OCI-LY1 (cell line): ENCODE measurements around the gene LCN12.

Source experiments
- H2AFZ ChIP-seq: fragments of 200-600 bp; sonication (generic), shearing (Covaris generic); 2 replicates; pipeline ENCODE4 v1.6.0; 2014; ENCODE audit warnings: antibody characterized with exemption, mild to moderate bottlenecking, low read length
- H3F3A ChIP-seq: fragments of 200-600 bp; sonication (generic), shearing (Covaris generic); 2 replicates; pipeline ENCODE4 v1.6.0; 2014; ENCODE audit warnings: mild to moderate bottlenecking, antibody characterized with exemption, low read length, moderate library complexity; ENCODE audit not compliant: insufficient read depth
- H3K27ac ChIP-seq: fragments of 200-600 bp; sonication (generic); 2 replicates; pipeline ENCODE4 v1.5.1; 2014; ENCODE audit warnings: low read length, mixed run types, mild to moderate bottlenecking, low read depth; ENCODE audit not compliant: poor library complexity, severe bottlenecking
- H3K27me3 ChIP-seq: fragments of 200-600 bp; sonication (generic); 2 replicates; pipeline ENCODE4 v1.6.0; 2014; ENCODE audit warnings: antibody characterized with exemption, mild to moderate bottlenecking, low read length, moderate library complexity; ENCODE audit not compliant: insufficient read depth
- H3K36me3 ChIP-seq: fragments of 200-600 bp; sonication (generic); 2 replicates; pipeline ENCODE4 v1.6.1; 2014; ENCODE audit warnings: mild to moderate bottlenecking, antibody characterized with exemption, low read length, moderate library complexity, mixed read lengths; ENCODE audit not compliant: insufficient read depth
- H3K4me1 ChIP-seq: fragments of 200-600 bp; sonication (generic); 2 replicates; pipeline ENCODE4 v1.5.1; 2014; ENCODE audit warnings: mild to moderate bottlenecking, low read length, moderate library complexity; ENCODE audit not compliant: insufficient read depth, severe bottlenecking
- H3K4me2 ChIP-seq: fragments of 200-600 bp; sonication (generic), shearing (Covaris generic); 2 replicates; pipeline ENCODE4 v1.6.1; 2014; ENCODE audit warnings: low read length
- H3K4me3 ChIP-seq: fragments of 200-600 bp; sonication (generic); 2 replicates; pipeline ENCODE4 v1.5.1; 2014; ENCODE audit warnings: low read length, low read depth, mild to moderate bottlenecking, mixed read lengths; ENCODE audit not compliant: poor library complexity, severe bottlenecking
- H3K79me2 ChIP-seq: fragments of 200-600 bp; shearing (Covaris generic); 2 replicates; pipeline ENCODE4 v1.6.1; 2016; ENCODE audit warnings: mixed run types, low read length, mixed read lengths; ENCODE audit not compliant: insufficient read depth
- H3K9ac ChIP-seq: fragments of 200-600 bp; sonication (generic), shearing (Covaris generic); 2 replicates; pipeline ENCODE4 v1.6.1; 2014; ENCODE audit warnings: mild to moderate bottlenecking, low read length, mixed read lengths
- H3K9me2 ChIP-seq: fragments of 200-600 bp; sonication (generic), shearing (Covaris generic); 2 replicates; pipeline ENCODE4 v1.6.1; 2014; ENCODE audit warnings: low read depth, mild to moderate bottlenecking, low read length, mixed read lengths
- H3K9me3 ChIP-seq: fragments of 200-600 bp; shearing (Covaris generic); 2 replicates; pipeline ENCODE4 v1.6.1; 2014; ENCODE audit warnings: low read length, mixed read lengths
- H4K20me1 ChIP-seq: fragments of 200-600 bp; sonication (generic), shearing (Covaris generic); 2 replicates; pipeline ENCODE4 v1.6.0; 2016; ENCODE audit warnings: mild to moderate bottlenecking, low read length; ENCODE audit not compliant: insufficient read depth
- CTCF ChIP-seq: fragments of 200-600 bp; sonication (generic), shearing (Covaris generic); IDR thresholded peaks from 2 replicates; pipeline ENCODE4 v1.5.1; 2017; ENCODE audit warnings: mild to moderate bottlenecking, antibody characterized with exemption, low read length, moderate library complexity, mixed read lengths
- EZH2 ChIP-seq: fragments of 200-600 bp; sonication (generic), shearing (Covaris generic); IDR thresholded peaks from 2 replicates; pipeline ENCODE4 v1.8.0; 2017; ENCODE audit warnings: borderline replicate concordance, mixed run types, mild to moderate bottlenecking, antibody characterized with exemption, low read length, moderate library complexity, mixed read lengths

LCN12 gene

DNA sequence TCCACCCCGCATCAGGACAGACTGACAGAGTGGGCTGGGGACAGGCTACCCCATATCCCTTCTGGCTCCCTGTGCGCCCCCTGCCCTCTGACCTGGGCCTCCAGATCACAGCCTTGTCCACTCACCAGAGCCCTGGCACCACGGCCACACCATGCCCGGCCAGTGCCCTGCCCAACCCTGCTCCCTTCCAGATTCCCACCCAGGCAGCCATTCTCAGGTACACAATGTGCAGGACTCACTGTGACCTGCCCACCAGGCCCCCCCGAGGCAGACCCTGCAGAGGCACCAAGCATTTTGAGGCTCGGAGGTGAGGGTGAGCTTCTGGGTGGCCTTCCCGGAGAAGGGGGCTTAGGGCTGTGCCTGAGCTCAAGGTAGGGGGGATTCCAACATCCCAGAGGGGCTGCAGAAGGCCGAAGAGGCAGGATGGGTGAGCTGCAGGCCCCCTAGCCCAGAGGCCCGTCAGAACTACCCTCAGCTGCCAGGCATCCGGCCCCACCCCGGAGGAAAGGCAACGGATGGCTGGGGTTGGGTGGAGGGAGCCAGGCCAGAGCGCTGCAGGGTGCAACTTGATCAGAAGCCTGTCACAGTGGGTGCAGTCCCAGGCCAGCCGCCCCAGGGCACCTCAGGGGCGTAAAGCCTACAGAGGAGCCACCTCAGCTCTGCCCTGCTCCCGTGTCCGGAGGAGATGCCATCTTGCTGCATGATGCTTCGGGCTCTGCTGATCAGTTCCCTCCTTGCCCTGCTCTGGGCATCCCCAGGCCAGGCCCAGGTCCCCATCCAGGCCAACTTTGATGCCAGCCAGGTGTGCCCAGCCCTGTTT is 30.4 kb downstream of the LCN12 start, which contains the start of gene LCNL1:
TSS of gene LCNL1 (plus strand) at position 762 of the 820 bp plus-strand sequence. CDS start 594 bp downstream, outside the sequence.
- H3K9me3 ChIP-seq, result no peaks in the 10 kb centered on the region
- no peak within 1 kb of the TSS for H3K4me2 ChIP-seq
- no peak within 1 kb of the TSS for H3K27ac ChIP-seq
- H4K20me1 ChIP-seq, result no peaks in the 10 kb centered on the region
- no peaks in the 10 kb centered on the region for H3K4me1 ChIP-seq
- H3K36me3 ChIP-seq, result no peaks in the 10 kb centered on the region
- no peaks in the 10 kb centered on the region for H3K9me2 ChIP-seq
- no peak within 1 kb of the TSS for H2AFZ ChIP-seq
- H3K79me2 ChIP-seq, result no peaks in the 10 kb centered on the region
- no peaks in the 10 kb centered on the region for H3F3A ChIP-seq
- peaks cover 7% of the 10 kb centered on the region for H3K27me3 ChIP-seq
- no peak within 1 kb of the TSS for H3K4me3 ChIP-seq
- no peak within 1 kb of the TSS for H3K9ac ChIP-seq
- TF ChIP-seq EZH2, result no peak
- no peak for TF ChIP-seq CTCF

GRCh38 chr9:136983167-136983566 is 31.1 kb downstream of the LCN12 start:
- Histone ChIP-seq H3K9ac (no peak overlapping the region), H3K4me2 (no peak overlapping the region), H4K20me1 (no peaks in the 10 kb centered on the region), H3K9me2 (no peaks in the 10 kb centered on the region), H3F3A (no peaks in the 10 kb centered on the region), H2AFZ (no peak overlapping the region), H3K27ac (no peak overlapping the region), H3K4me1 (no peaks in the 10 kb centered on the region), H3K9me3 (no peaks in the 10 kb centered on the region), H3K36me3 (no peaks in the 10 kb centered on the region), H3K4me3 (no peak overlapping the region), H3K27me3 (peaks cover 13% of the 10 kb centered on the region), H3K79me2 (no peaks in the 10 kb centered on the region)
- no peak for TF ChIP-seq EZH2
- no peak for TF ChIP-seq CTCF

DNA sequence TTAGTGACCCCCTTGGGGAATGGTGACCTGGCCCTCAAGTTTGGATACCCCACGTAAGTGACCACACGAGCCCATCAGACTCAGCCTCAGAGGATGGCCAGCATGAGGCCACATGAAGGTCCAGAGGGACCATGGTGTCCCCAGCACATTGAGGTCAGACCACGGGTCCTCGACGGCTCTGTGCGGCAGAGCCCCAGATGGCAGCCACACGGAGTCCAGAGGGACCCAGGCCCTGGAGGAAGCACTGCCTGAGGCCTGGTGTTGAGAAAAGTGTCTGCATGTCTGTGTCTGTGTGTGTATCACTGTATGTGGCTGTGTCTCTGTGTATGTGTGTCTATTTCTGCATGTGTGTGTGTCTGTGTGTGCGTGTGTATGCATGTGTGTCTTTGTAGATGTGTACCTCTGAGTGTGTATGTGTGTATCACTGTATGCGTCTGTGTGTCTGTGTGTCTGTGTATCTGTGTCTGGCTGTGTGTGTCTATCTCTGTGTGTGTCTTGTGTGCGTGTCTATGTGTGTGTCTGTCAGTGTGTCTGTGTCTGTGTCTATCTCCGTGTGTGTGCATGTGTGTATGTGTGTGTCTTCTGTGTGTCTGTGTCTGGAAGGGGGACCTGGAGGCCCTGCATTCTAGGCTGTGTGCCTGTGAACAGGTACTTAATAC is 31.7 kb downstream of the LCN12 start:
- no peak overlapping the region for H3K4me2 ChIP-seq
- no peaks in the 10 kb centered on the region for H3K9me3 ChIP-seq
- no peaks in the 10 kb centered on the region for H3K9me2 ChIP-seq
- H3K27ac ChIP-seq, result no peak overlapping the region
- H3K36me3 ChIP-seq, result no peaks in the 10 kb centered on the region
- H4K20me1 ChIP-seq, result no peaks in the 10 kb centered on the region
- TF ChIP-seq EZH2 (no peak), CTCF (no peak)
- no peak overlapping the region for H2AFZ ChIP-seq
- H3K4me3 ChIP-seq, result no peak overlapping the region
- no peaks in the 10 kb centered on the region for H3K79me2 ChIP-seq
- H3K9ac ChIP-seq, result no peak overlapping the region
- H3K27me3 ChIP-seq, result peaks cover 18% of the 10 kb centered on the region
- H3F3A ChIP-seq, result no peaks in the 10 kb centered on the region
- H3K4me1 ChIP-seq, result no peaks in the 10 kb centered on the region
